Globus pallidus (tissue), 1 donor: ENCODE results near the gene RING1.

Experiments
- DNase-seq: peaks from one replicate; pipeline ENCODE4 v3.0.0-alpha.2; 2015; ENCODE audit warnings: low spot score

Gene RING1

GRCh38 chr6:33208091-33208967 lies at the start of gene RING1:
Gene RING1 (plus strand): TSS chr6:33208500. CDS start chr6:33208823, 323 bp downstream.
- peak; percentile 86 for DNase-seq

- DNase-seq, result no peak
Observed at GRCh38 chr6:33160096-33160495, 48.2 kb upstream of the RING1 start.

- DNase-seq, result peak; percentile 27
Observed at GRCh38 chr6:33160728-33161344, 47.5 kb upstream of the RING1 start.

GRCh38 chr6:33161354-33162331 lies 46.7 kb upstream of the RING1 start:
- peak; percentile 68 for DNase-seq

- DNase-seq, result no peak
Observed at GRCh38 chr6:33163540-33163939, 44.8 kb upstream of the RING1 start.

GRCh38 chr6:33164176-33164575 lies 44.1 kb upstream of the RING1 start:
- DNase-seq, result no peak

GRCh38 chr6:33164665-33165373 lies 43.5 kb upstream of the RING1 start:
- no peak for DNase-seq

- DNase-seq, result no peak
Observed at GRCh38 chr6:33165581-33166258, 42.6 kb upstream of the RING1 start.

GRCh38 chr6:33166363-33166762 lies 41.9 kb upstream of the RING1 start:
- DNase-seq, result no peak

- no peak for DNase-seq
Observed at GRCh38 chr6:33166811-33167210, 41.5 kb upstream of the RING1 start.

GRCh38 chr6:33167374-33168283 lies 40.7 kb upstream of the RING1 start:
- no peak for DNase-seq

GRCh38 chr6:33168284-33168601 lies 40.1 kb upstream of the RING1 start:
- DNase-seq, result no peak

- no peak for DNase-seq
Observed at GRCh38 chr6:33168639-33169038, 39.7 kb upstream of the RING1 start.

GRCh38 chr6:33169291-33170175 lies 38.8 kb upstream of the RING1 start:
- no peak for DNase-seq

GRCh38 chr6:33170176-33171015 lies 37.9 kb upstream of the RING1 start:
- DNase-seq, result no peak

- DNase-seq, result no peak
Observed at GRCh38 chr6:33171016-33171879, 37.1 kb upstream of the RING1 start.
